GM23338 (cell line): Measurements from ENCODE around the gene NKAIN2.
"Not testable (repeated sequence)": the region's sequence is repeated elsewhere in the genome, so short reads cannot be mapped to it uniquely, and the experiment has no call there.

Experiments used
- CTCF ChIP-seq, 2 experiments: fragments of 200-600 bp in 1 of 2; sonication (generic) in 1 of 2; conservative IDR thresholded peaks; 2 replicates each; pipeline versions ENCODE4 v1.5.1 to v1.6.1; 2016 to 2017; ENCODE audit warnings: antibody characterized with exemption in 2 of 2, low read depth in 2 of 2, mild to moderate bottlenecking in 2 of 2, moderate library complexity in 1 of 2
- REST ChIP-seq: IDR thresholded peaks from one replicate; pipeline ENCODE4 v1.6.1; 2018; ENCODE audit warnings: antibody characterized with exemption; ENCODE audit not compliant: unreplicated experiment

GRCh38 chr6:124564125-124564524 is 760.5 kb downstream of the NKAIN2 start:
- TF ChIP-seq CTCF (conservative IDR thresholded peaks at IDR 0.05; ENCODE audit: low read depth in 2 of 2); REST: not testable (repeated sequence)
